A549 treated with RU486 at 1 μM for 4 hours (cell line): ENCODE measurements around the gene ERC2. TPM values are rescaled to one million over a fixed set of nuclear protein-coding genes. Genes with fewer than 3 reads are reported as not detected.

Source experiments
- total RNA-seq: library from RNA; stranded (reverse); fragments of 200-300 nt; extraction: Qiagen RNA extraction; gene quantifications from 5 replicates; pipeline ENCODE4 v1.2.3, GENCODE V29; 2022; ENCODE audit warnings: low read depth

The ERC2 gene
- total RNA-seq: 0.23 TPM in 1 of 5 replicates, not detected in the others

DNA sequence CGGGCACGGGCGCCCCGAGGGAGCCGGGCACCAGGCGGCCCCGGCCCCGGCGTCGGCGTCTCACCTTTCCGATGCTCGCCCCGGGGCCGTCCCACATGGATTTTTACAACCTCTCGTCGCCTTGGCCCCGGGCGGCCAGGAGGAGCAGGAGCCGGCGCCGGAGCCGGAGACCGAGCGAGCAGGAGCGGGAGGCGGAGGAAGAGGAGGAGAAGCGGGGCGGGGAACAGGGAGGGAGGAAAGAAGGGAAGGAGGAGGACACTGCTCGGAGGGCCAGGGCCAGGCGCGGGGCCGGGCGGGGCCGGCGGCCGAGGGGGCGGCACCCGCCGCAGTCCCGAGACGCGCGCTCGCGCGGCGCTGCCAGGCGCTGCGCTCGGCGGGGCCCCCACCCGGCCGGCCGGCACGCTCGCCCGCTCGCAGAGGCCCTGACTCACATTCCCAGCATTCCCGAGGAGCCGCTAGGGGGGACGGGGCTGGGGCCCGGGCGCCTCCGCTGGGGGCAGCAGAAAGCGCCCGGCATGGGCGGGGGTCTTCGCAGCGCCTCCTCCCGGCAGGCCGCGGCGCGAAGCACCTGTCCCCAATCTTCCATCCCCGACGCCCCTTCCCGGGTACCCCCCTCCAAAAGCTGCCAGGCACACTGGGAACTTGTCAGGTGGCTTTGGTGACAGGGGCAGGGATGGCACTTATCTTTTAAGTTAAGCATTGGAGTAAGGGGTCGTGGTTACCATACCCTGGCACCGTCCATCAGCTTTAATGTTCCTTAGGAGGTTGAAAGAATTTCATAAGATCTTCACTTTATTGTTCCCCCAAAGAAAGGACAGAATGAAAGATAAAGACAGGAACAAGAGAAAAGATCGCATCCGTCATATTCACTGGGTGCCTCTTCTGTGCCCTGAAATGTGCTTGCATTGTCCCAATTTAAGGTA is at the start of gene ERC2:
Gene ERC2, minus strand, starts transcription at position 284 of the 923 bp plus-strand sequence.

DNA sequence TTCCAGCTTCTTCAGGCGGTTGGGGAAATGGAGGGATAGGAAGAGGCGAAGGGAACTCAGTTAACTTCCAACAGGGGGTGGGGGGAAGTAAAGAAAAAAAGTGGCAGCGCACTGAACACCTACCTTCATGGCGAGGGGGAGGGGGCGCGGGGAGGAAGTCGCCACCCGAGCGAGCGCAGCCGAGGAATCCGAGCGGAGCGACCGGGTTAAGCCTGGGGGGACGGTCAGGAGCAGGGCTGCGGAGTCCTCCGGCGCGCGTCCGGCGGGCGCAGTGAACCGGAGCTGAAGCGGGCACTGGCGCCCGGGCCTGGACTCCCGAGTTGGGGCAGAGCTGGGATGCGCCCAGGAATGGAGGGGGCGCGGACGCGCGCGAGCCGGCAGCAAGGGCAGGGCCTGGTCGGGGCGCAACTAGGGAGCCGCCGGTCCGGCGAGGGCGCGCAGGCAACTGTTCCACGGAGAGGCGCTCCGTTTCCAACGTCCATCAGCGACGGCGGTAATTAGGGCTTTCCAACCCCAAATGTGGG is 981.3 kb downstream of the ERC2 start, which contains the start of gene WNT5A:
Gene WNT5A, minus strand, starts transcription at position 450 of the 524 bp plus-strand sequence. Its CDS starts 321 bp downstream, at position 129.

Other genes starting within 250 kb of the ERC2 start
- gene CCDC66, start 88.7 kb upstream of the ERC2 start, total RNA-seq: 4.8 to 7.7 TPM (median 6.2 TPM) in 5 replicates
- 10.2 to 24.5 TPM (median 22.0 TPM) in 5 replicates for gene TASOR, start 214.8 kb upstream of the ERC2 start, total RNA-seq